Measurements from ENCODE around the gene TLCD5.

TLCD5 gene

DNA sequence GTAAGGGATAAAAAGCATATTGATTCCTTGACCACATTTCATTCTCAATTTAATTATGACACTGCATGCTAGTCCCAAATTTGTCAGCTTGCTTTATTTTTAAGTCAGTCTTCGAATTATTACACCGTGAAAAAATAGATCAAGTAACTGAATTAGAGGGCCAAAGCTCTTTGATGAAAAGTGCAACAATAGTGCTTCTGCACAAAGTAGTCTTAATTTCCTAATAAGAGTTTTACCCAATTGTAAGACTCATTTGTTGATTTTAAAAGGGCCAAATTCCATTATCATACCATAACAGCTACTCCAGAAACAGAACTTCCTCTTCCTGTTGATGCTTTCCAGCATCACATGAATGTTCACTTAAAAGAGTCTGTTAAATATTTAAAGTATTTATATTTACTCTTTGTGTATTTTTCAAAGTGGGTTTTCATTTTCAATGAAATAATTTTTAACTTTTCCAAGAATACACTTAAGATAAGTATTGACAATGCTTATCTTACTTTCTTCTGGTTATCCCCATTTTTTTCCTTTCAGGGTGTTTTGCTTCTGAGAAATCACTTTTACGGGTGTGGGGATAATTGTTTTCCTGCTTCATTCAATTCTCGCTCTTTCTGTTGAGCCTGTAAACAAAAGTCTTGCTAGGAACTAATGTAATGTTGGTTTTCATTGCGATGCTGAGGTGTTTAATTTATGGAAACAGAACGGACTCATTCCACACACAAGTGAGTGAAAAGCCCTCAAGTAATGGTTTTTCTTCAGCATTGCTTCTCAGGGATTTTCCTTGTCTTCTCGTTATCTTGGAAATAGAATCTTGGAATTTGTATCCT, 13.2 kb downstream of the TLCD5 start:
- no peak for TF ChIP-seq SUZ12 (IDR thresholded peaks at IDR 0.05; ENCODE audit: extremely low read depth, insufficient read depth, insufficient read length)
- no peak for TF ChIP-seq YY1 (IDR thresholded peaks at IDR 0.05; ENCODE audit: insufficient read depth, insufficient read length)
- TF ChIP-seq ZNF274 (IDR thresholded peaks at IDR 0.05; ENCODE audit: low read depth, low read length): no peak
- no peak for DNase-seq (ENCODE audit: low read depth, low spot score)
- Histone ChIP-seq H3K4me1 (ENCODE audit: insufficient read depth, insufficient read length) (no peaks in the 10 kb centered on the region), H3K9ac (ENCODE audit: insufficient read length, low read depth) (no peak overlapping the region), H3K4me3 (ENCODE audit: insufficient read length, low read depth) (peak overlapping the region; percentile 63), H3K9me3 (ENCODE audit: insufficient read depth, low read length) (no peaks in the 10 kb centered on the region), H3K27me3 (ENCODE audit: insufficient read depth, insufficient read length) (no peaks in the 10 kb centered on the region), H3K36me3 (ENCODE audit: insufficient read depth, insufficient read length, low read length) (no peaks in the 10 kb centered on the region)

DNA sequence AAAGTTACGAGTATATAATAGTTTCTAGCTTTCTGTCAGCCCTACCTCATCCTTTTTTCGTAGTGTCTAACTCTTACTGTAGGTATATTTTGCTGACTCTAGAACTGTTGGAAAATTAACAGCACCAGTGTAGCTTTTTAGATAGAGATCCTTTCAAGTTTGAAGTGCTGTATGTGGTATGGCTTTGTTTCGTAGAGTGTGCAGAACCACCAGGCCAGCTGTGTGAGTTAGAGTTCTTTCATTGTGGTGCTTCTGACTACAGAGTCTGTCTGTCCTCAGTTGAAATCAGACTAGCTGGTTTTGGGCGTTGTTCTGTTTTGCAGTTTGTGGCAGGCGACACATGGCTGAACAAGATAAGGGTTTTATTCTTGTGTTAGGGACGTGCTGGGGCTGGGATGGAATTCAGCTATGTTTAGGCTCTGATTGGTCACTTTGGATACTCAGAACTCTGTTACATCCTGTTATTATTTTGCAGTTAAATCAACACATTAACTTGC, 14.3 kb downstream of the TLCD5 start:
- Histone ChIP-seq H3K4me1 (ENCODE audit: insufficient read depth, insufficient read length) (no peaks in the 10 kb centered on the region), H3K27me3 (ENCODE audit: insufficient read depth, insufficient read length) (no peaks in the 10 kb centered on the region), H3K9ac (ENCODE audit: insufficient read length, low read depth) (no peak overlapping the region), H3K9me3 (ENCODE audit: insufficient read depth, low read length) (no peaks in the 10 kb centered on the region), H3K4me3 (ENCODE audit: insufficient read length, low read depth) (no peak overlapping the region), H3K36me3 (ENCODE audit: insufficient read depth, insufficient read length, low read length) (no peaks in the 10 kb centered on the region)
- no peak for TF ChIP-seq ZNF274 (IDR thresholded peaks at IDR 0.05; ENCODE audit: low read depth, low read length)
- TF ChIP-seq YY1 (IDR thresholded peaks at IDR 0.05; ENCODE audit: insufficient read depth, insufficient read length): no peak
- TF ChIP-seq SUZ12 (IDR thresholded peaks at IDR 0.05; ENCODE audit: extremely low read depth, insufficient read depth, insufficient read length): no peak
- no peak for DNase-seq (ENCODE audit: low read depth, low spot score)

DNA sequence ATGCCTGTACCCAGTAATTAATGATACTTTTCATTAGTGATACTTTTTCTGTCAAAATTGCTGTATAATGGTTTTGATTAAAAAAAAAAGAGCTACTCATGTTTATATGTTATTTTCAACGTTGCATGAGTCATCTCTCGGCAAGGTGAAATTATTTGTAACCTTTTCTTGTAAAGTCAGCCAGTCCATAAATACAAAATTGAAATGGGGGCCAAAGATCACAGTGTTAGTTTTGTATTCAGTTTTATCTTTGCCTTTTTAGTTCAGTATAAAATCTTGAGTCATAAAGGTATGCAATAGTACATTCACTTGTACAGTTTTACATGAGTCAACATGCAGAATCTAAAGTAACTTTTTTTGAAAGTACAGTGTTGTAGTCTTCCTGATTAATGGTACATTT, 15.4 kb downstream of the TLCD5 start:
- Histone ChIP-seq H3K36me3 (ENCODE audit: insufficient read depth, insufficient read length, low read length) (no peaks in the 10 kb centered on the region), H3K27me3 (ENCODE audit: insufficient read depth, insufficient read length) (no peaks in the 10 kb centered on the region), H3K9me3 (ENCODE audit: insufficient read depth, low read length) (no peaks in the 10 kb centered on the region), H3K9ac (ENCODE audit: insufficient read length, low read depth) (no peak overlapping the region), H3K4me3 (ENCODE audit: insufficient read length, low read depth) (no peak overlapping the region), H3K4me1 (ENCODE audit: insufficient read depth, insufficient read length) (no peaks in the 10 kb centered on the region)
- no peak for TF ChIP-seq YY1 (IDR thresholded peaks at IDR 0.05; ENCODE audit: insufficient read depth, insufficient read length)
- no peak for TF ChIP-seq ZNF274 (IDR thresholded peaks at IDR 0.05; ENCODE audit: low read depth, low read length)
- TF ChIP-seq SUZ12 (IDR thresholded peaks at IDR 0.05; ENCODE audit: extremely low read depth, insufficient read depth, insufficient read length): no peak
- no peak for DNase-seq (ENCODE audit: low read depth, low spot score)

DNA sequence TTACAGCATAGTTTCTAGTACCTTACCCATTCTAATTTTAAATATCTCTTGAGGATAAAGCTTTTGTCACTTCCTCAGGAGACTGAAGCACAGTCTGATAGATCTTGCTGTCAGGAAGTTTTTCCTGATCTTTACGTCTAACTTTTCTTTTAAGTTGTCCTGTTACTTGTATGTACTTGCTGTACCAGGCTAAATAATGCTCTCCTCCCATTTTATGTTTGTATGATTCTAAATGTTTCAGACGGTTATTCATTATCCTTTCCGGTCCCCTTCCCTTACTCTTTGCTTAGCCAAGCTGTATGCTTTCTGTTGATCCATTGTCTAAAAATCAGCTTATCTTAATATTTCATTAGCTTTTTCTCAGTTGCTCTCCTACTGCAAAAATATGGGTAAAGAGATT, 17.1 kb downstream of the TLCD5 start:
- no peak for DNase-seq (ENCODE audit: low read depth, low spot score)
- Histone ChIP-seq H3K9ac (ENCODE audit: insufficient read length, low read depth) (no peak overlapping the region), H3K9me3 (ENCODE audit: insufficient read depth, low read length) (no peaks in the 10 kb centered on the region), H3K36me3 (ENCODE audit: insufficient read depth, insufficient read length, low read length) (no peaks in the 10 kb centered on the region), H3K27me3 (ENCODE audit: insufficient read depth, insufficient read length) (no peaks in the 10 kb centered on the region), H3K4me3 (ENCODE audit: insufficient read length, low read depth) (no peak overlapping the region), H3K4me1 (ENCODE audit: insufficient read depth, insufficient read length) (no peaks in the 10 kb centered on the region)
- TF ChIP-seq ZNF274 (IDR thresholded peaks at IDR 0.05; ENCODE audit: low read depth, low read length) (no peak), YY1 (IDR thresholded peaks at IDR 0.05; ENCODE audit: insufficient read depth, insufficient read length) (no peak), SUZ12 (IDR thresholded peaks at IDR 0.05; ENCODE audit: extremely low read depth, insufficient read depth, insufficient read length) (no peak)

DNA sequence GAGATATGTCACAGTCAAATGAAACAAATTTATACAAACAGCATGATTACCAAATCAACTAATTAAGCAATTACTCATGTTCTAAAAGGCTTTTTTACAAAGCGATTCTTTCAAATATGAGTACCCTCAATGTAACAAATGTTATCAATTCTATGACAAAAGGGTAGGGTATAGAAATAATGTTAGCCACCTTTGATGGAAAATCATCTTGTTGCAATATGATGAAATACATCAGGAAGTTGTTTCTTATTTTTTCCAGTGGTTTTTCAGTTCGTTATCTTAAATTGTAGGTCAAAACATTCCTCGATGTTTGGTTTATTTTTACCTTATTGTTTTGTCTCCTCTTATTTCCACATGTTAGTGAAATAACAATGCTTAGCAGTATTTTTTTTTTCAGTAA, 17.6 kb downstream of the TLCD5 start:
- H3K9ac ChIP-seq (ENCODE audit: insufficient read length, low read depth): no peak overlapping the region
- no peak for DNase-seq (ENCODE audit: low read depth, low spot score)
- H3K9me3 ChIP-seq (ENCODE audit: insufficient read depth, low read length): no peaks in the 10 kb centered on the region
- H3K36me3 ChIP-seq (ENCODE audit: insufficient read depth, insufficient read length, low read length): no peaks in the 10 kb centered on the region
- TF ChIP-seq ZNF274 (IDR thresholded peaks at IDR 0.05; ENCODE audit: low read depth, low read length): no peak
- TF ChIP-seq SUZ12 (IDR thresholded peaks at IDR 0.05; ENCODE audit: extremely low read depth, insufficient read depth, insufficient read length): no peak
- TF ChIP-seq YY1 (IDR thresholded peaks at IDR 0.05; ENCODE audit: insufficient read depth, insufficient read length): no peak
- H3K4me1 ChIP-seq (ENCODE audit: insufficient read depth, insufficient read length): no peaks in the 10 kb centered on the region
- H3K27me3 ChIP-seq (ENCODE audit: insufficient read depth, insufficient read length): no peaks in the 10 kb centered on the region
- H3K4me3 ChIP-seq (ENCODE audit: insufficient read length, low read depth): no peak overlapping the region

DNA sequence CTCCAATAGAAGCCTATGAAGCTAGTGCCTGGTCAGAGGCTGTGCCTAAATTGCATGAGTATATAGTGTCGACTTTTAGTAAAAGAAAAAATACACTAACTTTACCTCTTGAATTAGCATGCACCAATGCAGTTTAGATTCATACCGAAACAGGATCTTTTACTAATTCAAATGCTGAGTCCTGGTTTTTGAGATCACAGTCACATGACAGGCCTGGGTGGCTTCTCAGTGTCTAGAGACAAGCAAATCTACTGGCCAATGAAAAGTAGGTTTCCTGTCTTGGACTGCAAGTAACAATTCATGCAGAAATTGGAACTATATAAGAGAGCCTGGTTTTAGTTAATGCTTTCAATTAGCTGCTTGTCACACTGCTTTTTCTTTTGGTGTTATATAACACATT, 18.3 kb downstream of the TLCD5 start:
- Histone ChIP-seq H3K4me3 (ENCODE audit: insufficient read length, low read depth) (no peak overlapping the region), H3K4me1 (ENCODE audit: insufficient read depth, insufficient read length) (no peaks in the 10 kb centered on the region), H3K27me3 (ENCODE audit: insufficient read depth, insufficient read length) (no peaks in the 10 kb centered on the region), H3K9me3 (ENCODE audit: insufficient read depth, low read length) (no peaks in the 10 kb centered on the region), H3K36me3 (ENCODE audit: insufficient read depth, insufficient read length, low read length) (no peaks in the 10 kb centered on the region), H3K9ac (ENCODE audit: insufficient read length, low read depth) (no peak overlapping the region)
- no peak for DNase-seq (ENCODE audit: low read depth, low spot score)
- TF ChIP-seq SUZ12 (IDR thresholded peaks at IDR 0.05; ENCODE audit: extremely low read depth, insufficient read depth, insufficient read length) (no peak), ZNF274 (IDR thresholded peaks at IDR 0.05; ENCODE audit: low read depth, low read length) (no peak), YY1 (IDR thresholded peaks at IDR 0.05; ENCODE audit: insufficient read depth, insufficient read length) (no peak)

DNA sequence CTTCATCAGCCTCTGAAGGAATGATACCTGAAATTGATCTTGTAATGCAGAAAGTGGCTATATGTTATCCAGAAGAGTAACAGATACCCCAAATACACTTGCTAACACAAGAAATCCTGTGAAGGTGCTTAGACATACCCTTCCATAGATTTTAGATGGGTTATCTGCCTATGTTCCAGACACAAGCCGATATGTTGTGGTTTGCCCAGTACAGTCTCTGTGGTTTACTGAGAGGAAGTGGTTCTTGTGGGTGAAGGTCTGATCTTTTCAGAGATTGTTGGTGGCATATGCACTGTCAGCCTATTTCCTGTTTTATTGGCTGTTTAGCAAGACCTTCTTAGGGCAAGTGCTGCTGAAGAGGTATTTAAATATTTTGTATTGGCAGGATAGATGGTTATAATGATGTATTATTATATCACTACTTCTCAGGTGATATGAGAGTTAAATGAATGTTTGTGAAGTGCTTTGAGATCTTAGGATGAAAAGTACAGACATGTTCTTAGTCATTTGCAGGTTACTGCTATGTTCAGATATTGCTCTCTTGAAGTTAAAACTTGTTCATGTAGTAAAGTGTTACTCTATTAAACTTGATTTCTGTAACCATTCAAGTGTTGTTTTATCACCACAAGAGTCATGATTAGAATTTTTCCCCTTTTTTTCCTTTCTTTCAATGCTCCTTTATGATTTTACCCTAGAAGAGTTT, 19.4 kb downstream of the TLCD5 start:
- Histone ChIP-seq H3K4me1 (ENCODE audit: insufficient read depth, insufficient read length) (no peaks in the 10 kb centered on the region), H3K4me3 (ENCODE audit: insufficient read length, low read depth) (no peak overlapping the region), H3K27me3 (ENCODE audit: insufficient read depth, insufficient read length) (no peaks in the 10 kb centered on the region), H3K9me3 (ENCODE audit: insufficient read depth, low read length) (no peaks in the 10 kb centered on the region), H3K9ac (ENCODE audit: insufficient read length, low read depth) (no peak overlapping the region), H3K36me3 (ENCODE audit: insufficient read depth, insufficient read length, low read length) (no peaks in the 10 kb centered on the region)
- TF ChIP-seq SUZ12 (IDR thresholded peaks at IDR 0.05; ENCODE audit: extremely low read depth, insufficient read depth, insufficient read length) (no peak), ZNF274 (IDR thresholded peaks at IDR 0.05; ENCODE audit: low read depth, low read length) (no peak), YY1 (IDR thresholded peaks at IDR 0.05; ENCODE audit: insufficient read depth, insufficient read length) (no peak)
- no peak for DNase-seq (ENCODE audit: low read depth, low spot score)

All from NT2/D1 (cell line).